Muscle of leg (tissue), 11 donors: Measurements from ENCODE around the gene NBPF8. TPM values are rescaled to one million over a fixed set of nuclear protein-coding genes. Genes with fewer than 3 reads are reported as not detected.
"Not testable (repeated sequence)": the region's sequence is repeated elsewhere in the genome, so short reads cannot be mapped to it uniquely, and the experiment has no call there.

Experiments
- DNase-seq: peaks from one replicate; pipeline ENCODE4 v3.0.0; 2013
- H3K27ac ChIP-seq: one replicate; pipeline ENCODE4 v1.5.1; 2013; ENCODE audit warnings: mild to moderate bottlenecking, low read length, control low read depth
- H3K27me3 ChIP-seq: one replicate; pipeline ENCODE4 v1.6.1; 2013; ENCODE audit warnings: low read length; ENCODE audit not compliant: control insufficient read depth, insufficient read depth
- H3K36me3 ChIP-seq: one replicate; pipeline ENCODE4 v1.6.1; 2013; ENCODE audit warnings: low read length; ENCODE audit not compliant: control insufficient read depth, insufficient read depth
- H3K4me1 ChIP-seq: one replicate; pipeline ENCODE4 v1.6.1; 2013; ENCODE audit warnings: low read length; ENCODE audit not compliant: control insufficient read depth, insufficient read depth
- H3K4me3 ChIP-seq: one replicate; pipeline ENCODE4 v1.5.1; 2013; ENCODE audit warnings: low read length, control low read depth
- H3K9me3 ChIP-seq: replicated peaks from 2 replicates; pipeline ENCODE4 v1.6.1; 2013; ENCODE audit warnings: low read depth, low read length; ENCODE audit not compliant: control insufficient read depth
- WGBS: methylation state at CpG from one replicate; pipeline ENCODE4 v1.1.5; 2013; ENCODE audit warnings: missing lambda C conversion rate; ENCODE audit not compliant: insufficient coverage; 5-methylcytosine and 5-hydroxymethylcytosine counted together
- polyA plus RNA-seq, 8 donors: library from polyadenylated mRNA; unstranded; fragments of 120-200 nt; gene quantifications; one replicate each; pipeline versions ENCODE4 v1.2.1 to v1.2.3, GENCODE V29; 2013; ENCODE audit warnings: inconsistent platforms in 1 of 8, low replicate concordance in 1 of 8; ENCODE audit not compliant: insufficient read length in 8 of 8, insufficient read depth in 1 of 8
- total RNA-seq: library from RNA; stranded (reverse); fragments of 120-200 nt; gene quantifications from one replicate; pipeline ENCODE4 v1.2.4, GENCODE V29; 2013

NBPF8 gene
- total and polyA plus RNA-seq, 9 donors, result 7.7 to 15.4 (median 10.8) TPM

GRCh38 chr1:120415492-120415961 lies 692 bp downstream of the NBPF8 start:
- H3K27me3 ChIP-seq, H3K4me1 ChIP-seq, H3K9me3 ChIP-seq, H3K36me3 ChIP-seq: not testable (repeated sequence)
- WGBS, result 0% methylated on average over 2 of the region's 23 CpGs
- peak; percentile 58 for DNase-seq
- Histone ChIP-seq H3K4me3 (peak overlapping the region; percentile 46), H3K27ac (peak overlapping the region; percentile 47)

GRCh38 chr1:120425063-120425462 lies 10.2 kb downstream of the NBPF8 start:
- H3K4me3 ChIP-seq, H3K9me3 ChIP-seq, H3K4me1 ChIP-seq, H3K27me3 ChIP-seq, H3K36me3 ChIP-seq, DNase-seq, H3K27ac ChIP-seq: not testable (repeated sequence)
- WGBS, result 43% methylated on average over 2 of the region's 7 CpGs

GRCh38 chr1:120431626-120432025 lies 16.8 kb downstream of the NBPF8 start:
- WGBS, result no CpG with 5 or more reads among the region's 3 CpGs
- not testable (repeated sequence) for DNase-seq, H3K4me1 ChIP-seq, H3K9me3 ChIP-seq, H3K27me3 ChIP-seq, H3K36me3 ChIP-seq, H3K4me3 ChIP-seq, H3K27ac ChIP-seq

GRCh38 chr1:120433831-120434230 lies 19.0 kb downstream of the NBPF8 start:
- not testable (repeated sequence) for DNase-seq, H3K36me3 ChIP-seq, H3K4me3 ChIP-seq, H3K27ac ChIP-seq, H3K27me3 ChIP-seq, H3K9me3 ChIP-seq, H3K4me1 ChIP-seq
- 100% methylated on average over 3 of the region's 18 CpGs for WGBS

- H3K4me3 ChIP-seq, H3K9me3 ChIP-seq, DNase-seq, H3K36me3 ChIP-seq, H3K27ac ChIP-seq, H3K4me1 ChIP-seq, H3K27me3 ChIP-seq: not testable (repeated sequence)
- WGBS, result no CpG with 5 or more reads among the region's 5 CpGs
These were observed 34.3 kb downstream of the NBPF8 start for GRCh38 chr1:120449124-120449523.

Other genes starting within 250 kb of the NBPF8 start
- gene SEC22B, start 238.5 kb upstream of the NBPF8 start, total RNA-seq, result 23.3 TPM
- 10 to 100 TPM; 20.4 to 30.9 (median 25.1) TPM for gene SEC22B, start 238.5 kb upstream of the NBPF8 start, polyA plus RNA-seq